IMR-90 (cell line): Measurements from ENCODE around the gene GRN. TPM values are rescaled to one million over a fixed set of nuclear protein-coding genes. Genes with fewer than 3 reads are reported as not detected.
"Not testable (repeated sequence)": the region's sequence is repeated elsewhere in the genome, so short reads cannot be mapped to it uniquely, and the experiment has no call there.

Experiments
- ATAC-seq: fragments of 200-7000 bp; cut with Tn5 transposase; 2 replicates; pipeline ENCODE4 v1.9.1; 2020; ENCODE audit warnings: low read depth, mild to moderate bottlenecking, moderate library complexity
- BruUV-seq: library from RNA; stranded (reverse); fragments of 400-500 nt; replicated peaks from 2 replicates; lab custom pipeline; 2021; lab: Mats Ljungman, UMichigan
- CTCF ChIA-PET: fragments of 300-600 bp; formaldehyde crosslinking; extraction: SDS; loops from one replicate; lab custom pipeline; 2021; ENCODE audit warnings: antibody characterized with exemption; lab: Yijun Ruan, JAX
- POLR2A ChIA-PET: fragments of 300-600 bp; sonication (Branson Sonifier 250); formaldehyde crosslinking; loops from one replicate; lab custom pipeline; 2022; ENCODE audit warnings: antibody characterized with exemption; ENCODE audit not compliant: unreplicated experiment; lab: Charles Lee
- DNase-seq: peaks from one replicate; pipeline ENCODE4 v3.0.0; 2013
- H2AFZ ChIP-seq: replicated peaks from 2 replicates; pipeline ENCODE3; 2013; ENCODE audit warnings: low read length, mild to moderate bottlenecking; ENCODE audit not compliant: poor library complexity
- H2AK5ac ChIP-seq: 2 replicates; pipeline ENCODE4 v1.6.1; 2013; ENCODE audit warnings: low read depth, low read length, inconsistent platforms
- H2AK9ac ChIP-seq: replicated peaks from 2 replicates; pipeline ENCODE3; 2013; ENCODE audit warnings: mild to moderate bottlenecking, low read depth, low read length, moderate library complexity; ENCODE audit not compliant: poor library complexity
- H2BK120ac ChIP-seq: 2 replicates; pipeline ENCODE4 v1.6.1; 2013; ENCODE audit warnings: low read depth, low read length, inconsistent platforms
- H2BK15ac ChIP-seq: 3 replicates; pipeline ENCODE4 v1.6.1; 2013; ENCODE audit warnings: low read depth, low read length, inconsistent platforms
- H2BK20ac ChIP-seq: 2 replicates; pipeline ENCODE4 v1.6.1; 2013; ENCODE audit warnings: low read depth, mild to moderate bottlenecking, inconsistent platforms, low read length, moderate library complexity
- H2BK5ac ChIP-seq: 2 replicates; pipeline ENCODE4 v1.6.1; 2013; ENCODE audit warnings: mild to moderate bottlenecking, low read depth, low read length, inconsistent platforms; ENCODE audit not compliant: poor library complexity, severe bottlenecking
- H3K14ac ChIP-seq: replicated peaks from 2 replicates; pipeline ENCODE4 v1.6.1; 2013; ENCODE audit warnings: low read depth, low read length, inconsistent platforms
- H3K18ac ChIP-seq: 2 replicates; pipeline ENCODE4 v1.6.1; 2013; ENCODE audit warnings: low read depth, low read length, control low read depth
- H3K23ac ChIP-seq: 2 replicates; pipeline ENCODE4 v1.6.1; 2013; ENCODE audit warnings: low read depth, low read length, inconsistent platforms
- H3K27ac ChIP-seq: 2 replicates; pipeline ENCODE4 v1.5.1; 2013; ENCODE audit warnings: mild to moderate bottlenecking, control low read depth, low read length; ENCODE audit not compliant: insufficient read depth
- H3K27me3 ChIP-seq: 2 replicates; pipeline ENCODE4 v1.6.1; 2013; ENCODE audit warnings: low read length; ENCODE audit not compliant: control insufficient read depth, insufficient read depth
- H3K36me3 ChIP-seq: 2 replicates; pipeline ENCODE4 v1.6.1; 2013; ENCODE audit warnings: low read length, mixed read lengths; ENCODE audit not compliant: control insufficient read depth, insufficient read depth
- H3K4ac ChIP-seq: 2 replicates; pipeline ENCODE4 v1.6.1; 2013; ENCODE audit warnings: low read depth, low read length, inconsistent platforms
- H3K4me1 ChIP-seq: 2 replicates; pipeline ENCODE4 v1.6.1; 2013; ENCODE audit warnings: low read length, mixed read lengths; ENCODE audit not compliant: control insufficient read depth, insufficient read depth
- H3K4me2 ChIP-seq: 2 replicates; pipeline ENCODE4 v1.6.1; 2013; ENCODE audit warnings: low read depth, mild to moderate bottlenecking, control low read depth, low read length, moderate library complexity
- H3K4me3 ChIP-seq: 2 replicates; pipeline ENCODE4 v1.5.1; 2013; ENCODE audit warnings: low read depth, mild to moderate bottlenecking, control low read depth, low read length, moderate library complexity; ENCODE audit not compliant: insufficient read depth
- H3K56ac ChIP-seq: 2 replicates; pipeline ENCODE4 v1.6.1; 2013; ENCODE audit warnings: low read length, inconsistent platforms; ENCODE audit not compliant: insufficient read depth; ENCODE audit errors: extremely low read depth
- H3K79me1 ChIP-seq, 2 experiments: 2 replicates each; pipeline ENCODE4 v1.6.1; 2013; ENCODE audit warnings: low read length in 2 of 2, inconsistent platforms in 1 of 2, low read depth in 1 of 2
- H3K9ac ChIP-seq: 2 replicates; pipeline ENCODE4 v1.6.1; 2013; ENCODE audit warnings: low read depth, low read length, control low read depth
- H3K9me1 ChIP-seq: 2 replicates; pipeline ENCODE4 v1.6.1; 2013; ENCODE audit warnings: low read length, inconsistent platforms; ENCODE audit not compliant: insufficient read depth
- H3K9me3 ChIP-seq: 2 replicates; pipeline ENCODE4 v1.6.1; 2013; ENCODE audit warnings: low read length; ENCODE audit not compliant: control insufficient read depth, insufficient read depth
- H4K20me1 ChIP-seq: 2 replicates; pipeline ENCODE4 v1.6.1; 2013; ENCODE audit warnings: low read length, inconsistent platforms; ENCODE audit not compliant: insufficient read depth
- H4K5ac ChIP-seq: 2 replicates; pipeline ENCODE4 v1.6.1; 2013; ENCODE audit warnings: mild to moderate bottlenecking, low read depth, low read length, control low read depth
- H4K8ac ChIP-seq, 2 experiments: 2 replicates each; pipeline ENCODE4 v1.6.1; 2013; ENCODE audit warnings: low read depth in 2 of 2, low read length in 2 of 2, control low read depth in 1 of 2, inconsistent platforms in 1 of 2
- H4K91ac ChIP-seq: 2 replicates; pipeline ENCODE4 v1.6.1; 2013; ENCODE audit warnings: low read depth, low read length, inconsistent platforms; ENCODE audit not compliant: insufficient read depth
- RFX5 ChIP-seq: IDR thresholded peaks from 2 replicates; pipeline ENCODE4 v1.8.0; 2012; ENCODE audit warnings: low read depth, mild to moderate bottlenecking, low read length, moderate library complexity
- WGBS, 2 experiments: methylation state at CpG; one replicate each; pipeline versions ENCODE4 v1.1.5 to v1.1.7; 2013; ENCODE audit warnings: missing lambda C conversion rate in 2 of 2; ENCODE audit not compliant: insufficient read length in 1 of 2; ENCODE audit errors: extremely low coverage in 2 of 2; 5-methylcytosine and 5-hydroxymethylcytosine counted together
- dilution Hi-C: fragments of 300-500 bp; cut with HindIII; formaldehyde crosslinking; loops from one replicate; pipeline ENCODE4 v1.14.3; 2018; ENCODE audit warnings: low sequenced_read_pairs; ENCODE audit not compliant: unreplicated experiment
- in situ Hi-C: fragments of 300-500 bp; cut with MboI; formaldehyde crosslinking; loops from 3 replicates; pipeline ENCODE4 v1.14.3; 2019; ENCODE audit warnings: low sequenced_read_pairs, inconsistent platforms, mixed read lengths
- intact Hi-C: fragments of 100-400 bp; cut with micrococcal nuclease; formaldehyde crosslinking; loops from 2 replicates; pipeline ENCODE4 v1.10.0; 2022
- polyA plus RNA-seq, 3 experiments: library from polyadenylated mRNA; depleted of rRNA; stranded (reverse); fragments of >200 nt; gene quantifications; 2 replicates each; pipeline ENCODE4 v1.2.3, GENCODE V29; 2012; ENCODE audit warnings: low replicate concordance in 1 of 3
- total RNA-seq: library from RNA; depleted of rRNA; stranded (reverse); fragments of >200 nt; gene quantifications from 2 replicates; pipeline ENCODE4 v1.2.3, GENCODE V29; 2012

GRN gene
- total and polyA plus RNA-seq, 2 of the 4 experiments (the other 2 are of a cell fraction): 38.9 to 494 TPM

DNA sequence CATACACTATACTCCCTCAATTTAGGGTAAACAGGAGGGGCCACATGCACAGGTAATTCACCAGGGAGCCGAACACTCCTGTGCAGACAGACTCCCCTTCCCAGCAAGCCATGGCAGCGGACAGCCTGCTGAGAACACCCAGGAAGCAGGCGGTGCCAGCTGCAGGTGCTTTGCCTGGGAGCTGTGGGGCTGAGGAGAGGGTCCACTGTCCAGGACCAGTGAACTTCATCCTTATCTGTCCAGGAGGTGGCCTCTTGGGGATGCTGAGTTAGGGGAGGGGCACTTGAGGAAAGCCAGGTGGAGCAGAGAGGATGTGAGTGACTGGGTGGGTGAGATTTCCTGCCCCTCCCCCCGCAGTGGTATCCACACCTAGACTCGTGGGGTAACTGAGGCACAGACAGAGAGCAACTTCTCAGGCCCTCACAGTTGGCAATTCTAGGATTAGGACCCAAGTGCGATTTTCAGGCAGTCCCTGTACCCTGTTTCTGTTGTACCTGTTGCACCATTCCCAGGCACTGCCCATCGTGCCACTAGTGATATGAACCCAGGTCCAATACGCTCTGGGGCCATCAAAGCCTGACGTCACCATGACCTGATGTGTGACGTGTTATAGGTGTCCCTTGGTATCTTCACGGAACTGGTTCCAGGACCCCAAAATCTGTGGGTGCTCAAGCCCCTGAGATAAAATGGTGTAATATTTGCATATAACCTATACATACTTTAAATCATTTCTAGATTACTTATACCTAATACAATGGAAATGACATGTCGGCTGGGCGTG, 1.2 kb downstream of the GRN start (continued):
- no peak for TF ChIP-seq RFX5

DNA sequence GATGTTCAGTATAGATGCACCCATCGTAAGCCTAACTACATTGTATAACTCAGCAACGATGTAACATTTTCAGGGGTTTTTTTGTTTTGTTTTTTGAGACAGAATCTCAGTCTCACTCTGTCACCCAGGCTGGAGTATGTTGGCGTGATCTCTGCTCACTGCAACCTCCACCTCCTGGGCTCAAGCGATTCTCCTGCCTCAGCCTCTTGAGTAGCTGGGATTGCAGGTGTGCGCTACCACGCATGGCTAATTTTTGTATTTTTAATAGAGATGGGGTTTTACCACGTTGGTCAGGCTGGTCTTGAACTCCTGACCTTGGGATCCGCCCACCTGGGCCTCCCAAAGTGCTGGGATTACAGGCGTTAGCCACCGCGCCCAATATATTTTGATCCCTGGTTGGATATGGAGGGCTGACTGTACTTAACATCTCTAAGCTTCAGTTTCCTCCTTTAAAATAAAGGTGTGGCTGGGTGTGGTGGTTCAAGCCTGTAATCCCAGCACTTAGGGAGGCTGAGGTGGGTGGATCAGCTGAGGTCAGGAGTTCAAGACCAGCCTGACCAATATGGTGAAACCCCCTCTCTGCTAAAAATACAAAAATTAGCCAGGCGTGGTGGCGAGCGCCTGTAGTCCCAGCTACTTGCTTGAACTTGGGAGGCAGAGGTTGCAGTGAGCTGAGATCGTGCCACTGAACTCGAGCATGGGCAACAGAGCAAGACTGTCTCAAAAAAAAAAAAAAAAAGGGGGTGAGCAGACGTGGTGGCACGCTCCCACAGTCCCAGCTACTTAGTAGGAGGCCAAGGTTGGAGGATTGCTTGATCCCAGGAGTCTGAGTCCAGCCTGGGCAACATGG, 2.3 kb downstream of the GRN start:
- dilution Hi-C loops, H2AK9ac ChIP-seq, H3K18ac ChIP-seq, H2BK120ac ChIP-seq, H4K91ac ChIP-seq, H2BK15ac ChIP-seq, in situ Hi-C loops, H3K14ac ChIP-seq, H4K5ac ChIP-seq, H2AFZ ChIP-seq, H3K4me2 ChIP-seq, CTCF ChIA-PET, H3K27me3 ChIP-seq, H3K27ac ChIP-seq, H3K4me3 ChIP-seq, BruUV-seq, H3K9me1 ChIP-seq, H2BK20ac ChIP-seq, DNase-seq, H3K9me3 ChIP-seq, H3K9ac ChIP-seq, POLR2A ChIA-PET, H3K4ac ChIP-seq, H3K23ac ChIP-seq, H3K4me1 ChIP-seq, H3K56ac ChIP-seq, H4K8ac ChIP-seq, H2BK5ac ChIP-seq, ATAC-seq, H2AK5ac ChIP-seq: not testable (repeated sequence)
- Histone ChIP-seq H3K36me3 (peaks cover 22% of the 10 kb centered on the region), H3K79me1 (peaks cover 5 to 31% of the 10 kb centered on the region in 2 experiments), H4K20me1 (peaks cover 16% of the 10 kb centered on the region; the same call in 1 of the 2 replicates)
- 72% methylated on average over 3 of the region's 18 CpGs; no CpG with 5 or more reads in 1 of the 2 experiments for WGBS, 2 experiments
- intact Hi-C loops: loop anchor here (5.0 kb wide), 1 partner anchor 145 kb away; no protein-coding TSS in a partner anchor
